NCI-H2196 (cell line): ENCODE measurements around the gene XIST.
"Not testable (repeated sequence)": the region's sequence is repeated elsewhere in the genome, so short reads cannot be mapped to it uniquely, and the experiment has no call there.

Experiments used
- DNase-seq: peaks from one replicate; lab custom pipeline; 2025; ENCODE audit not compliant: unreplicated experiment; lab: John Stamatoyannopoulos, UW

The XIST gene

DNA sequence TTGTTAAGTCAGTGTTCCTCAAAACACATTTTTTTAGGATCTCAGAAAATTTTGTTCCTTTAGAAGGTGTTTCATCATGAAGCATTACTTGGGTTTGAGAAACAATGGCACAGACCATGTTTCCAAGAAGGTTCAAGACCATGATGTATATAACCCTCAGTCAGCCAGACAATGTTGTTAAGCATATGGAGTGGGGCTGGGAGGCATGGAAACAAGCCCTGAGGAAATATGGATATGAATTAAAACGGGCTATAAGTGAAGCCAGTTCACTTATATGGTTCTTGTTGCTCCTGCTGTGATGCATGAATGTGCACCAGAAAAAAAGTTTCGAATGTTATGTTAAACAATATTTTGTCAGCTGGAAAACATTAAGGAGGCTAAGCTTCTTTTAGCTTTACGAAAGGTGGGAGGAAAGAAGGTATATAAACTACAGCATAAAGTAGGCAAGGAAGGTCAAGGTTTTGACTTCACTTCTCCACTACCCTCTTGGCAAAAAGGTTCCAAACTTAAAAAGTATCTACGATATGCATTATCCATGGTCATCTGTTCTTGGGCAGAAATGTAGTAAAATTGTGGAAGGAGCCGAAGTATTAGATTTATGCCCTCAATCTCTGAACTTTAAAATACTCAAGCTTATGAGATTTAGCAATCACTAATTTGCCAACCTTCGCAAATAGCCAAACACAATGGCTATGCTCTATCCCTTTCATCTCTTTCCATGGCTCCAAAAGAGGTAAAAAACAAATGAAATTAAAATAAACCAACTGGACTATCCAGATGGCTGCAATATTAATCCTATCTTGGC is 12.2 kb downstream of the XIST start:
- DNase-seq: no peak

DNA sequence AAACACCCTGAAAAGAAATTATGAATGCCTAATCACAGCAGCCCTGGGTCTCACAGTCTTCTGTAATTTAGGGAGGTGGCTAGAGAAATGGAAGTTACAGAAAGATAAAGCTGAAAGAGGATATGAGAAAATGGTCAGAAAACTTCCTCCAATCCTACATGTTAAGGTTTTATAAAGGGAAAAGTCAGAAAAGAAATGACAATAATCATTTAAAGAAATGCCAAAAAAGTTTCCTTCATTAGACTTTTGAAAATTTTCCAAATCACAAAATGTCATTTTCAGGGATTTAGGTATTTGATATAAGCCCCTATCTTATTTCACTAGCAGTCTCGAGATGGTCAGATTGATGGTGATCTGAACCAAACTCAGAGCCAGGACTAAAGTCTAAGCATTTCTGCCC is 13.4 kb downstream of the XIST start:
- DNase-seq: no peak

DNA sequence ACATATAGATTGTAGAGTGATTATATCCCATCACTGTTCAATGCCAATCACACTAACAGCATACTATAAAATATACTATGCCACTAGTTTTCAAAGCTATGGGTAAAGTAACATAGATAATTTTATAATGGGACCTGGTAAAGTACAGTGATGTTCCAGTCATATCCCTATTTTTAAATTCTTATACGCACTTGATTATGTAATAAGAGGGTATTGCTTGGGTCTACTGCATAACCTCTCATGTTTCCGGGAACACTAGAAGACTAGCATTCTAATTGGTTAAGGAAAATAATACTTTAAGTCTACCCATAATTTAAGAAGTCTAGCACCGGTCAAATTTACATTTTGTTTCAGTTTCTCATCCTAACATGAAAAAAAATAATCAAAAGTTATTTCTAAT is 14.4 kb downstream of the XIST start:
- no peak for DNase-seq

DNA sequence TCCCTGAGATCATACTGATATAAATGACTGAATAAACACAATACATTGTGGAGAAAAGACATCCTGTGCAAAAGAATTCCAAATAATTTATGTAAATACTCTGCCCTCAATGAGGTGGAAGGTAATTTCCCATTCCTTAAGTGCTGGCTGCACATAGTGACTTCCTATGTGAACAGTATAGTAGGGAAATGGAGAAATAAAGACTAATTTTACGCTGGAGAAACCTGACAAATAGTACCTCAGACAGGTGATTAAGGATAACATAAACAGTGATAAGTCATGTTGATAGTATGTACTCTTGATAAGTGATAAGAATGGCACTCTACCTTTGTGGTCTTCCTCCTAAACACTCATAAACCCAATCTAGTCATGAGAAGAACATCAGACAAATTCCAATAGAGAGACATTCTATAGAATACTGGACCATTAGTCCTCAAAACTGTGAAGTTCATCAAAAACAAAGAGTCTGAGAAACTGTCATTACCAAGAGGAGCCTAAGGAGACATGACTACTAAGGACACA is 15.5 kb downstream of the XIST start:
- no peak for DNase-seq

DNA sequence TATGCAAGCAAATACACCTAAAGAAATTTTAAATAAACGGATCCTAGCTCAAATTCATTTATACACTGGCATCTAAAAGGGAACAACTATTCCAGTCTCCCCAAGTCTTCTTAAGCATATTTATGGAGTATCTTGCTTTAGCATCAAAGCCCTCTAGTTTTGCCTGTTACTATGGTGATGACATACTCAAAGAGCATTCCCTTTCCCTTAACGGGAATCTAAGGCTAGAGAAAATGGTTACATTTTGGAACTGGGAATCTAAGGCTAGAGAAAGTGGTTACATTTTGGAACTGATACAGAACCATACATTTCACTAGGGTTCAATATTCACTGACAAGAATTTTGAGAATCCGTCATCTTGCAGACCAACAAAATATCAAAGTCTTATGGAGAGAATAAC is 18.3 kb downstream of the XIST start:
- no peak for DNase-seq

DNA sequence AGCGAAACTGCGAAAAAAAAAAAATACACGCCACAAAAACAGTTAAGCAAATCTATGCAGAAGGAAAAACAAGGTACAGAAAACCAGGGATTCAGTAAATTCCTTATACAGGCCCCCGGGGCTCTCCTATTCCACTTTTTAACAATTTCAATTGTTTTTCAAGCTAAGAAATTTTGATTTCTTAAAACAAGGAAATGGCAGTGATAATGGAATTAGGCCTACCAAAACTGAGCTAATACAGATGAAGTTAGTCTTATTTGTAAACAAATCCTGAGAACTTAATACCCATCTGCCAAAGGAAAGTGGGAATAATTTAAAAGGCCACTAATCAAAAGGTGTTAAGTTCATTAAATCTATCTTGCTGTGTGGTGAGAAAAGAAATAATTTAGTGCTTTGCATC is 20.2 kb downstream of the XIST start:
- DNase-seq: no peak

DNA sequence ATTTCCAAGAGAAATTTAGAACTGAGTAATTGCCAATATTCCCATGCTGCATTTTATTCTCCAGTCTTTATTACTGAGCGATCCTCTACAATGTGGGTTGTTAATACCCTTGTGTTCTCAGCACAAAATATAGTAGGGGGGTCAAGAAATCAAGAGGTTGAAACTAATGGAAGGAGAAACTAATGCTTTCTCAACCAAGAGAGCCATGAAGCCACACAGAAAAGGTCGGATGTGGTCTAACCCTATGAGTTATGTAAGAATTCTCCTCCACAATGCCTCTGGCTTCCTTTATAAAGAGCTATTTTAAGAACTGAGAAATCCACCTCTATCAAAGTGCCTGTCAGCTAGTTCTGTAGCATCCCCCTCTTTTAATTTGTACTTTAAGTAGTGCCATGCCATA is 21.0 kb downstream of the XIST start:
- DNase-seq: no peak

DNA sequence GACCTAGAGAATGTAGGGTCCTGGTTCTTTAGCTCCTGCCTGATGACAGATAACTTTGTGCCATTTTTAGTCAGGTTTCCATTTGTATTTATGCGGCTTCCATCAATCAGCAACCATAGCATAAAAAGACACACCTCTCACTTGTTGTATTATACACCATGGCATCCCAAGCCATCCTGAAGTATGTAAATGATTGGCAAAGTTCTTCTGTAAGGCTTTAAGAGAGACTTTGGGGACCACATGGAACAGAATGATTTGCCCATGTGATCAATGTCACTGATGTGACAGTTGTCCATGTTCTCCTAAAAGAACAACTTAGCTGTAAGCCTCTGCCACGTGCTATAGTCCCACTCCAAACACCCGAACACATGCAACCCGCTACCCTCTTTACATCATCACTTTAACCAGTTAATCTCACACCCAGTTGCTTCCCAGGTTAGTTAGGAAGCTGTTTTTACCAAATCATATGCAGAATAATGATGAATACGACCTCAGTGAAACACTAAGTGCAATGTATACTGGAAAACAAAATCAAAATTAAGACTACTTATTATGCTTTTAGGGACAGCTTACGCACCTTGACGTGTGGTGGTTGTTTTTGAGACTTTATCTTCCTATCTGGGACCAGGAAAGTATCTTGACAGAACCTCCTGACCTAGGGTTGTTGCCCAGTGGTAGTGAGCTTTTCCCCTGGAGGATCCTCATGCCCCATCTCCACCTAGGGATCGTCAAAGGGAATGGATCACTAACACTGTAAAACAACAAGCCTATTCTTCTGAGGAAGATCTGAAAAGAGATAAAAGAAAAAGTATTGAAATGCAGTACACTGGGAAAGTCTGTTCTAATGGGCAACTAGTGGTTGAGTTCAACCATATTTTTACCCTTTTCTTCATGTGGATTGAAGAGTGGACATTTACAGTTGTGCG is 21.8 kb downstream of the XIST start:
- no peak for DNase-seq

DNA sequence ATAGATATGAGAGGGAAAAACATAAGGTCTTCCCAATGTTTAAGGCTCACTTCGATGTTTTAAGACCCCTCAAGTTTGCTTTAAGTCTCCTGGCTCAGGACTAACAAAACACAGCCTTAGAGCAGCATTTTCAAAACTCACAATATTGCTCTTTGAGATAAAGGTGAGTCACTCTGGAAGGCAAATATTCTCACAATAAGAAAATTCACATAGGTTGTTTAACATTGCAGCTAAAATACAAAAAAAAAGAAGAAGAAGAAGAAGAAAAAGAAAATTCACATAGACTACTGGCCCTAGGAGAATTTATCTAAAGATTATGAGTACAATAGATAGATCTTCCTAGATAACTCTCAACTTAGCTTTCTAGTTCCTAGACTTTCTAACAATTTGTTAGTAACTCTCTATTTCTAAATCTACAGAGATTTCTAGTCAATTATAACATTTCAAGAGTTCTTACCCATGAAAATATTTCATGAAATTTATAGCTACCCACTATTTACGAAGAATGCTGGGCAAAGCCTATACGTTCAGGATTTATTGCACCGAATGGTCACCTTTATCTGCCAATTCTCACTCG is 22.5 kb downstream of the XIST start:
- DNase-seq: no peak

DNA sequence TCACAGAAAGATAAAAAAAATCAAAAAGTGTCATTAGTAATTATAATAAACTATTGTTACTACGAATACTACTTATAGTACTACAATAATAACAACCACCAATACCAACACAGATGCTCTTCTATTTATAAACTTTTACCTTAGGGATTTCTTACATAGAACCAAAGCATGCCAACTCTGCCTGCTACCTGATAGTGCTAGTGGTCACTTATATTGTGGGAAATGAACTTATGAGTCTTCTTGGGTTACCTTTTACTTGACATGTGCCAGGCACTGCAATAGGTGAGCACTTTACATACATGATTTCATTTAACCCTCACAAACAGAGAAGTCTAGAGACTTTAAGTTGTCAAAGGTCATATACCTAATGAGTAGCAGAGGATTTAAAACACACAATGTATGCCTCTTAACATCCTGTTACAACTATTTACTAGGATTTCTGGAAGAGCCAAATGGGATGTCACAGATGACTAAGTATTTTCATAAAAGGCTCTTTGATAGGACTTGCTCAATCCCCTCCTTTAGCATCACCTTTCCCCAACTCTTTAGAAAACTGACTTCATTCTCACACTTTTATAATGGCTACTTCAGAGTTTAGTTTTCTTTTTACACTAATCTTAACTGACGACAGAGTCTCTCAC is 24.3 kb downstream of the XIST start:
- no peak for DNase-seq

DNA sequence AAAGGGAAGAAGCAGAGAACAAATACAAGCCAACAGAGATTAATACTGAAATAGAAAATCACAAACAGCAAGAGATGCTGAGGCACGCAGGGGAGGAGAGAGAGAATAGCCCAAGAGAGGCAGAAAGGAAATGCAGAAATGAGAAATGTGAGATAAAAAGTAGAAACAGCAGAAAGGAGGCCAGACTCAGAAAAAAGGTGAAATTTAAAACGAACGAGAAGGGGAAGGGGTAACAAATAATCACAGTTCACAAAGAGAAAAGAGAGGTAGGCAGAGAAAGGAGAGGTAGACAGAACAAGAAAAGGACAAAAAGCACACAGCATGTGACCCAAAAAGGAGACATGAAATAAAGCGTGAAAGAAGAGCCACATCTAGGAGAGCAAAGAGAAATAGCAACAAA is 25.1 kb downstream of the XIST start:
- no peak for DNase-seq

DNA sequence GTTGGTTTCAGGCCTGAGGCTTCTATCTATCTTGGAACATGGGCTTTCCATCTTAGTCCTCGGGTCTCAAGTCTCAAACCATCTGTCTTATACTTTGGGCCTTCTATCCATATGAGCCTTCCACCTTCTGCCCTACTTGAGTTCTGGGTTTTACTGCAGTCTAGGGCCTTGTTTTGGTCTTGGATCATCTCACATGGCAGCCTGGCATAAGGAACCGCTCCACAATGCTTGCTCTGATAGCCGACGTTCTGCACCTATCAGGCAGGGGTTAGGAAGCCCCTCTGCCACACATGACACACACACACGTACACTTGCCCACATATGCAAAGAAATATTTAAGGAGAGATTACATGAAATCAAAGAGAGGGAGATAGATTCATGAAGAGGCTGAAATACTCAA is 25.5 kb downstream of the XIST start:
- DNase-seq: no peak

DNA sequence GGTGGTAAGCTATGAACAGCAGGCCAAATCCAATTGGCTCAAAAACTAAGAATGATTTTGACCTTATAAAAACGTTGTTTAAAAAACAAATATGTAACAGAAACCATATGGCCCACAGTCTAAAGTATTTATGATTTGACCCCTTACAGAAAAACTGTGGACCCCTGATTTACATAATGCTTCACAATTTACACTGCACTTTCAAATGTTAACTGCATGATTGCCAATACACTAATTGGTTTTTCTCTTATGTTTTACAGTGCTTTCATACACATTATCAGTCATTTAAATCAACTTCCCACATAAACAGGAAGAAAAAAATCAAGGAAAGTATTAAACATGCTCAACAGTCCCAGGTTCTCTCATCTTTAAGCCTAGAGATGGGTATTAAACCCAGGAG is 26.9 kb downstream of the XIST start:
- no peak for DNase-seq

DNA sequence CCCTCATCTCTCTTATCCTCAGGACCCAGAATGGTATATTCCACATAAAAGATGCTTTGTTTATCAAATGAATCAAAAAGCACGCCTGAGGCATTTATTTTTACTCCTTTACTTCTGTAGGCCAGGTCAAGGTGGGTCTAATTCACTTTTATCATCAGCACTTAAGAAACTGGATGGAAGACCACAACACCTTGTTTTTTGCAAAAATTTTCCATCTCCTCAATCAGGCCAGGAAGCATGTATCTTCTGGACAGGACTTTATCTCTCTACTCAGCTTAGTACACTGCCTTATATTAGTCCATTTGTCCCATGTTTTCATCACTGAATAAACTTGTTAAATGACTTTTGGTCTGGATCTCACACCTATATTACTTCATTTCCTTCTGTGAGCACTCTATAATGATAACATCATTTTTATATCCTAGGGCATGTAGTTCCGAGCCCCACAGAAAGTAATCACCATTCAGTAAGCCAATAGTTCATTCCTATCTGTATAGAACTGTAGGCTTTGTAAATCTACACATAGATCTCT is 29.0 kb downstream of the XIST start:
- no peak for DNase-seq

DNA sequence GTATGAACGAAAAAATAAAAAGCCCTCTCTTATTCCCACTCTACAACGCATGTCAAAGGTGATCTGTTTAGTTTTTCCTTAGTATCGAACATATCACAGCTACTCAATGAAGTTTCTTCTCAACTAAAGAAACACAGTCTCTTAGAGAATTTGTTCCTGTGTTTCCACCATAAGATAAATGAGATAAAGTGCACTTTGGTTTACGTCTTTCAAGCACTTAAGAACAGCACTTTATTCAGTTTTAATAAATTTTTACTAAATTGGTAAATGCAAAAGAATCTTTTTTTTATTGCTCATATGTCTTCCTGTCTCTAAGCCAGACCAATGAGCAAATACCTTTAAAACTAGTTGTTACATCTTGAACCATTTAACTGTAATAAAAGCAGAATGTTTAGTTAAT is 29.7 kb downstream of the XIST start:
- no peak for DNase-seq

DNA sequence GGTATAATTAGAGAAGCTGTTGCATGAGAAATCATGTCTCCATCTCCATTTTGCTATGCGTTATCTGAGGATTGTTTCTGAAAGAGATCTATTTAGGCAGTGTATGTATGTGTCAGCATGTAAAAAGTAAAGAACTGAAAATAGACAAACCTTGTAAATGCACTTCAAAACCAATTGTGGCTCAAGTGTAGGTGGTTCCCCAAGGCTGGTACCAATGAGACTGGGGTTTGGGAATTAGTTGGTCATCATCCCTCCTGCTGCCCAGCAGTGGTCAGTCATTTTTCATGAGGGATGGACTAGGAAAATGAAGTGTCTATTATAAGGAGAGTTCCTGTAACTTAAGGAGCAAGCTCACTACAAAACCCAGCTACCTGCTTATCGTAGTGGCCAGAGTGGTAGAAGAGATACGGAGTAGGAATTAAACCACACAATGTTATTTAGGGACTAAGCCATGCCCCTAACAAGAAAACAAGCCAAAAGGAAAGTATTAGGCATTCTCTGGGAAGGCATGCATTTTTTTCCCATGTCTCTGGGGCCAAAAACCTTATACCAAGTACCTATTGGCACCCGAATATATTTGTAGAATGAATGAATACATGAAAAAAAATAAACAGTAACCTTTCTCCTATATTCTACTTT is 30.5 kb downstream of the XIST start:
- DNase-seq: no peak

DNA sequence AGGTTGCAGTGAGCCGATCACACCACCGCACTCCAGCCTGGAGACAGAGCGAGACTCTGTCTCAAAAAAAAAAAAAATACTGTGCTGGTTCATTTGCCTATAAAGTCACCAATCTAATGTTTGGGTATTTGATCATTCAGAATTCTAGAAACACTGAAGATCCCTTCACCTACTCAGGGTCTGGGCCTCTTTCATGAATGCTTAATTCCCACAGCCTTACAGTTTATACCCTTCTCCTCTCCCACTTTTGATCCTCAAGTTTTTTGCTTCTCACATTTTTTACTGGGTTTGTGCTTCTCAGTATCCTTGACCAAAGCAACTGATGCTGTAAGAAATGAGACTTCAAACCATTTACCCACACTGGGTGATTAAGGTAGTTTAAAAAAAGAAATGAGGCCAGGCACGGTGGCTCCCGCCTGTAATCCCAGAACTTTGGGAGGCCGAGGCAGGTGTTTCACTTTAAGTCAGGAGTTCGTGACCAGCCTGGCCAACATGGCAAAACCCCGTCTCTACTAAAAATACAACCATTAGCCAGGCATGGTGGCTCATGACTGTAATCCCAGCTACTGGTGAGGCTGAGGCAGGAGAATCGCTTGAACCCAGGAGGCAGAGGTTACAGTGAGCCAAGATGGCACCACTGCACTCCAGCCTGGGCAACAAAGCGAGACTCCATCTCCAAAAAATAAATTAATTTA is 32.5 kb downstream of the XIST start:
- not testable (repeated sequence) for DNase-seq

DNA sequence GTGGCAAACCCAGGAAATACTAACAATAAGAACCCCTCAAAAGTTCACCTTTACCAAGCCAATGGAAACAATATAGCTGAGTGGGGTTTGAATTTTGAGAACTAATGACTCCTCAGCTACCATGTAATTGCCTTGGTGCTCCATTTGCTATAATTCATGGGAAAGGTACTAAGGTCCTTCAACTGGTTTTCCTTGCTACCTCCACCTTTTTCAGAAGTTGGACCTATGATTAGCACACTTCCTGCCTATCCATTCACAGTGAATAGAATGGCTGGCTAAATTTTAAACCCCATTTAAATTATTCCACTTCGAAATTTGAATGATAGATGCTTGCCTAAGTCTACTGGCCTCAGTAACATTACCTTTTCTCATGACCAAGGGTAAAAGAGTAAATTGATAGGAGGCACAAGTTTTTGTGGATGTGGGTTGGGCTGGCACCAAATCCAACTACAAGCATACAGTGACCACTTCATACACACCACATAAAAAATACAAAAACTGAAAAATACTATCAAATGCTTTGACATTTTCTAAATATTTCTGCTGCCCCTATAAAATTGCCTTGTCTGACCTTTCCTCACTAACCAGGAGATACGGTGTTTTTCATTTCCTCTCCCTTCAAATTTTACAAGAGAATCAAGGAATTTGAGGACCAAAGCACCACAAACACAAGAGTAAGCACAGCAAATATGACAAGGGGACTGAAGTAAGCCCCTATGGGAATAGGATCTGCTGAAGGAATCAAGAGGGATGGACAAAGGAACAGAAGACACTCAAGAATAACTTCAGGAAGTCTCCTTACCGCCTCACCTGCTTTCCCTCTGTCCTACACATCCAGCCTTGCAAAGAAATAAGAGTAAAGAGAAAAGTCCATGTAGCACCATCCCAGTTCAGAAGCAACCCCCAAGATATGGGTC is 34.1 kb downstream of the XIST start:
- DNase-seq: no peak
